Cardiac muscle cell (in vitro differentiated cells and primary cell): ENCODE measurements around the gene PPP2R2C. TPM values are rescaled to one million over a fixed set of nuclear protein-coding genes. Genes with fewer than 3 reads are reported as not detected.

Source experiments
- DNase-seq, 2 donors: peaks; one replicate each; pipeline versions ENCODE4 v3.0.0 to v3.0.0-alpha.2; 2010 to 2017; ENCODE audit warnings: low read depth in 1 of 2, low spot score in 1 of 2
- H3K27ac ChIP-seq: fragments of 200-600 bp; sonication (generic); 2 replicates; pipeline ENCODE4 v1.5.1; 2016
- H3K27me3 ChIP-seq: fragments of 200-600 bp; sonication (generic); 2 replicates; pipeline ENCODE4 v1.6.0; 2016; ENCODE audit warnings: control low read depth
- H3K36me3 ChIP-seq: fragments of 200-600 bp; sonication (generic); 2 replicates; pipeline ENCODE4 v1.5.1; 2016; ENCODE audit warnings: control low read depth
- H3K4me1 ChIP-seq: fragments of 200-600 bp; sonication (generic); 2 replicates; pipeline ENCODE4 v1.8.1; 2017; ENCODE audit warnings: low read depth, mild to moderate bottlenecking, mixed run types
- H3K4me3 ChIP-seq: fragments of 200-600 bp; sonication (generic); 2 replicates; pipeline ENCODE4 v1.5.1; 2016; ENCODE audit warnings: mild to moderate bottlenecking
- H3K9me3 ChIP-seq: fragments of 200-600 bp; sonication (generic); 2 replicates; pipeline ENCODE4 v1.5.1; 2017; ENCODE audit warnings: low read depth, mild to moderate bottlenecking, control low read depth
- polyA plus RNA-seq: library from polyadenylated mRNA; unstranded; fragments of >200 nt; fragmentation: Nextera tagmentation; extraction: Ambion mirVana; gene quantifications from 2 replicates; pipeline ENCODE4 v1.2.1, GENCODE V29; 2016
- total RNA-seq: library from RNA; depleted of rRNA; stranded (reverse); fragments of >200 nt; gene quantifications from 2 replicates; pipeline ENCODE4 v1.2.3, GENCODE V29; 2016
- TF ChIP-seq, protein P1 (sequence below): IDR thresholded peaks from 2 replicates; pipeline ENCODE4 v1.5.1; 2012; ENCODE audit warnings: low read depth, mild to moderate bottlenecking, low read length

Gene PPP2R2C
- total and polyA plus RNA-seq, 2 experiments from 2014 or later, result not detected

DNA sequence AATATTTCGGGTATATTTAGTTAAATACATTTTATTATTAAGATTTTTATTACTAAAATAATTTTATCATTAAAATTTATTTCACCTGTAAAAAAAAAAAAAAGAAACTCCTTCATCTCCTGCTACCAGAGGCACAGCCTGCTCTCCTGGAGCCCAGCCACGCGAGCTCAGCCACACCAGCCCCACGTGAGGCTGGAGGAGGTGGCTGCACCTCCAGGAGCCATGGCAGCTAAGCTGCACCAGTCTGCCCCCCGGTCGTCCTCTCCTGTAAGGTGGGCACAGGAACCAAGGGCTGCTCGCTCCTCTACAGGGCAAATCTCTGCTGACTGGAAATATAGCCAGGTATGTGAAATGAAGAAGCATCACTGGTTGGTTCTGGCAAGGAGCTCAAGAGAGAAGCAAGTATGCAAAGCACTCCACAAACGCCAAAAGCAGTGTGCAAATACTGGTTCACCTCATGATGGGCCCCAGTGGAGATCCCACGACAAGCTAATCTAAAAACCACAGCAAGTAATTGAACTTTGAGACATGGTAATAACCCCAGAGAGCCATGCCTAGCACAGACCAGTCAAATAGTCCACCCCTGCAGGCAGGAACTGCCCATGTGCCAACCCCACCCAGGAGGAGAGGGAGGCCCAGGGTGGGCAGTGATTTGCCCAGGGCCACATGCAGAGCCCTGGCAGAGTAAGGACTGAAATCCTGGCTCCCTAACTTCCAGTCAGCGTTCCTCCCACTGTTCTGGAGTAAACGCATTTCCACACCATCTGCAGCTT lies 112.7 kb downstream of the PPP2R2C start:
- TF ChIP-seq, protein P1, sequence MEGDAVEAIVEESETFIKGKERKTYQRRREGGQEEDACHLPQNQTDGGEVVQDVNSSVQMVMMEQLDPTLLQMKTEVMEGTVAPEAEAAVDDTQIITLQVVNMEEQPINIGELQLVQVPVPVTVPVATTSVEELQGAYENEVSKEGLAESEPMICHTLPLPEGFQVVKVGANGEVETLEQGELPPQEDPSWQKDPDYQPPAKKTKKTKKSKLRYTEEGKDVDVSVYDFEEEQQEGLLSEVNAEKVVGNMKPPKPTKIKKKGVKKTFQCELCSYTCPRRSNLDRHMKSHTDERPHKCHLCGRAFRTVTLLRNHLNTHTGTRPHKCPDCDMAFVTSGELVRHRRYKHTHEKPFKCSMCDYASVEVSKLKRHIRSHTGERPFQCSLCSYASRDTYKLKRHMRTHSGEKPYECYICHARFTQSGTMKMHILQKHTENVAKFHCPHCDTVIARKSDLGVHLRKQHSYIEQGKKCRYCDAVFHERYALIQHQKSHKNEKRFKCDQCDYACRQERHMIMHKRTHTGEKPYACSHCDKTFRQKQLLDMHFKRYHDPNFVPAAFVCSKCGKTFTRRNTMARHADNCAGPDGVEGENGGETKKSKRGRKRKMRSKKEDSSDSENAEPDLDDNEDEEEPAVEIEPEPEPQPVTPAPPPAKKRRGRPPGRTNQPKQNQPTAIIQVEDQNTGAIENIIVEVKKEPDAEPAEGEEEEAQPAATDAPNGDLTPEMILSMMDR, result no peak
- no peak for DNase-seq
- no peak overlapping the region for H3K4me3 ChIP-seq
- H3K9me3 ChIP-seq, result no peaks in the 10 kb centered on the region
- H3K27me3 ChIP-seq, result peaks cover 14% of the 10 kb centered on the region
- H3K27ac ChIP-seq, result no peak overlapping the region
- H3K36me3 ChIP-seq, result no peaks in the 10 kb centered on the region
- H3K4me1 ChIP-seq, result no peaks in the 10 kb centered on the region

DNA sequence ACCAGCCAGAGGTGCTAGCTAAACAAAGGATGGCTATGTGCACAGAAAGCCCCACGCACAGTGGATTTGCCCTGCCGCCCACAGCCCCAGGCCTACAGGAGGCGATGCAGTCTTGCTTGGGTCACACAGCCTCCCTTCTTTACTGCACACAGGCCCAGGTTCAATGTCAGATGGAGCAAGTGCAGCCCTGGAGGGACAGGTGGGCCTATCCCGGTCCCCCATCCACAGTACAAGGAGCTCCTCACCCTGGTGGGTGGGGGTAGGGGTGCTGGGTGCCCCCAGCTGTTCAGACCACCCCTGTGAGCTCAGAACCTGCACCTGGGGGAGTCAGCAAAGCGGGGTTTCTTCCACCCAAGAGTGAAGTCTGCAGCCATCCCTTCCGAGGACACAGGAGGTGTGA lies 114.9 kb downstream of the PPP2R2C start:
- TF ChIP-seq, protein P1, result no peak
- DNase-seq, result no peak
- Histone ChIP-seq H3K9me3 (no peaks in the 10 kb centered on the region), H3K4me3 (no peak overlapping the region), H3K27me3 (peaks cover 14% of the 10 kb centered on the region), H3K4me1 (no peaks in the 10 kb centered on the region), H3K27ac (no peak overlapping the region), H3K36me3 (no peaks in the 10 kb centered on the region)

- Histone ChIP-seq H3K27ac (no peak overlapping the region), H3K4me1 (no peaks in the 10 kb centered on the region), H3K4me3 (no peak overlapping the region), H3K9me3 (no peaks in the 10 kb centered on the region), H3K36me3 (no peaks in the 10 kb centered on the region), H3K27me3 (peaks cover 11% of the 10 kb centered on the region)
- no peak for DNase-seq
- TF ChIP-seq, protein P1, result no peak
These were observed 116.3 kb downstream of the PPP2R2C start for GRCh38 chr4:6356076-6356560.

- no peak for DNase-seq
- Histone ChIP-seq H3K9me3 (no peaks in the 10 kb centered on the region), H3K4me3 (no peak overlapping the region), H3K4me1 (no peaks in the 10 kb centered on the region), H3K36me3 (no peaks in the 10 kb centered on the region), H3K27me3 (peaks cover 5% of the 10 kb centered on the region), H3K27ac (no peak overlapping the region)
- TF ChIP-seq, protein P1, result no peak
These were observed 117.4 kb downstream of the PPP2R2C start for GRCh38 chr4:6355052-6355451.

GRCh38 chr4:6354626-6355025 lies 117.8 kb downstream of the PPP2R2C start:
- no peaks in the 10 kb centered on the region for H3K36me3 ChIP-seq
- TF ChIP-seq, protein P1, result no peak
- H3K4me3 ChIP-seq, result no peak overlapping the region
- H3K4me1 ChIP-seq, result no peaks in the 10 kb centered on the region
- no peak for DNase-seq
- no peak overlapping the region for H3K27ac ChIP-seq
- H3K27me3 ChIP-seq, result peaks cover under 1% of the 10 kb centered on the region
- H3K9me3 ChIP-seq, result no peaks in the 10 kb centered on the region
